ENCODE measurements around the gene RAB3GAP2.

DNA sequence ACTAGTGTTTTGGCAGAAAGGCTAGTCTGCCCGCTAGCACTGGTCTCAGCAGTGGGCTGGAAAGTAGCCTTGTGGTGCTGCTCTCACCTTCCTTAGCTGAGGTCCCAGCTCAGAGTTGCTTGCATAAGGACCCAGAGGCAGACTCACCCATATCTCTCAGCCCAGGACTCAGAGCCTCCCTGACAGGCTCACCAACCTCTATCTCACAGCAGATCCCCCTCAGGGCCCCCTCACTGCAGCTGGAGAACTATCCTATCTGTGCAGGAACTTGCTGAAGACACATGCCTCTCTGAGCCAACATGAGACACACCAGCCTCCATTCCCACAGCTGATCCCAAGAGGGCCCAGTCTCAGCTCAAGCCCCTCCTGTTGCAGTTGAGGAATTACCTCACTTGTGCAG, 95.7 kb downstream of the RAB3GAP2 start:
- TF ChIP-seq CBFB (CRISPR knock-in tag; IDR thresholded peaks at IDR 0.05; ENCODE audit: low read depth) (no peak), TCF7 (CRISPR knock-in tag; IDR thresholded peaks at IDR 0.05; ENCODE audit: low read depth) (no peak), CREM (CRISPR knock-in tag; IDR thresholded peaks at IDR 0.05) (no peak)
- TF ChIP-seq, protein P1, sequence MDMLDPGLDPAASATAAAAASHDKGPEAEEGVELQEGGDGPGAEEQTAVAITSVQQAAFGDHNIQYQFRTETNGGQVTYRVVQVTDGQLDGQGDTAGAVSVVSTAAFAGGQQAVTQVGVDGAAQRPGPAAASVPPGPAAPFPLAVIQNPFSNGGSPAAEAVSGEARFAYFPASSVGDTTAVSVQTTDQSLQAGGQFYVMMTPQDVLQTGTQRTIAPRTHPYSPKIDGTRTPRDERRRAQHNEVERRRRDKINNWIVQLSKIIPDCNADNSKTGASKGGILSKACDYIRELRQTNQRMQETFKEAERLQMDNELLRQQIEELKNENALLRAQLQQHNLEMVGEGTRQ (CRISPR knock-in tag; IDR thresholded peaks at IDR 0.05) = no peak
